Measurements from ENCODE around the gene RIMS4. TPM values are rescaled to one million over a fixed set of nuclear protein-coding genes. Genes with fewer than 3 reads are reported as not detected.

RIMS4 gene
- total and polyA plus RNA-seq, 4 donors = not detected

DNA sequence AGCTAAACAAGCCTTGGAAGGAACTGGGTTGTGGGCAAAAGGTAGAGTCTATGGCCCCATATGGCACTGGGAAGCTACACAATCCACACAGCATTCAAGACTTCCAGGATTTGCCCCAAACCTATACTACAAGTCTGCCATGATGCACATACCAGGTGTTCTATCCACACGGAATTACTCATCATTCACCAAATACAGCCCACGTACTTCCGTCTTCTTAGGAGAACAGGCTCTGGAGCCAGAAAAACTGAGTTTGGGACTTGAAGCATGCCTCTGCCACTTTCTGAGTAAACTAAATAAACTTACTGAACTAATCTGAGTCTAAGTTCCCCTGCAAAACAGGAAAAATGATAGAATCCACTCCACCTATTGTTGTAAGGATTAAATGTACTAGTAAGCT lies 28.6 kb downstream of the RIMS4 start:
- 81% methylated on average over 3 of the region's 3 CpGs for WGBS
- no peak overlapping the region for H3K27ac ChIP-seq (ENCODE audit: low read depth in 1 of 2, low read length in 2 of 2)
- no peaks in the 10 kb centered on the region for H3K4me1 ChIP-seq (ENCODE audit: control insufficient read depth in 4 of 4, insufficient read depth in 4 of 4, low read length in 3 of 4)
- DNase-seq (ENCODE audit: low spot score) = no peak
- no peaks in the 10 kb centered on the region for H3K36me3 ChIP-seq (ENCODE audit: control insufficient read depth in 4 of 4, insufficient read depth in 3 of 4, low read depth in 1 of 4, low read length in 3 of 4)
- H3K9ac ChIP-seq (ENCODE audit: low read depth in 1 of 2, low read length in 2 of 2) = no peak overlapping the region
- H3K9me3 ChIP-seq (ENCODE audit: control insufficient read depth in 4 of 4, low read length in 3 of 4) = no peaks in the 10 kb centered on the region
- H3K27me3 ChIP-seq (ENCODE audit: control insufficient read depth in 4 of 4, insufficient read depth in 4 of 4, low read length in 3 of 4) = peaks cover 0 to 11% (median under 1%) of the 10 kb centered on the region in 4 donors
- H3K4me3 ChIP-seq (ENCODE audit: low read depth in 1 of 3, low read length in 3 of 3) = no peak overlapping the region
- TF ChIP-seq TAF1 (conservative IDR thresholded peaks at IDR 0.05) (no peak), JUND (IDR thresholded peaks at IDR 0.05) (no peak), NR2F2 (IDR thresholded peaks at IDR 0.05) (no peak), RAD21 (IDR thresholded peaks at IDR 0.05) (no peak), GABPA (IDR thresholded peaks at IDR 0.05 in 1 of 2, conservative IDR thresholded peaks at IDR 0.05 in 1 of 2) (no peak), FOXA2 (IDR thresholded peaks at IDR 0.05) (no peak)
- TF ChIP-seq, protein P1, sequence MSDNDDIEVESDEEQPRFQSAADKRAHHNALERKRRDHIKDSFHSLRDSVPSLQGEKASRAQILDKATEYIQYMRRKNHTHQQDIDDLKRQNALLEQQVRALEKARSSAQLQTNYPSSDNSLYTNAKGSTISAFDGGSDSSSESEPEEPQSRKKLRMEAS (IDR thresholded peaks at IDR 0.05) = no peak
- TF ChIP-seq, protein P2, sequence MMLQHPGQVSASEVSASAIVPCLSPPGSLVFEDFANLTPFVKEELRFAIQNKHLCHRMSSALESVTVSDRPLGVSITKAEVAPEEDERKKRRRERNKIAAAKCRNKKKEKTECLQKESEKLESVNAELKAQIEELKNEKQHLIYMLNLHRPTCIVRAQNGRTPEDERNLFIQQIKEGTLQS (IDR thresholded peaks at IDR 0.05) = no peak

DNA sequence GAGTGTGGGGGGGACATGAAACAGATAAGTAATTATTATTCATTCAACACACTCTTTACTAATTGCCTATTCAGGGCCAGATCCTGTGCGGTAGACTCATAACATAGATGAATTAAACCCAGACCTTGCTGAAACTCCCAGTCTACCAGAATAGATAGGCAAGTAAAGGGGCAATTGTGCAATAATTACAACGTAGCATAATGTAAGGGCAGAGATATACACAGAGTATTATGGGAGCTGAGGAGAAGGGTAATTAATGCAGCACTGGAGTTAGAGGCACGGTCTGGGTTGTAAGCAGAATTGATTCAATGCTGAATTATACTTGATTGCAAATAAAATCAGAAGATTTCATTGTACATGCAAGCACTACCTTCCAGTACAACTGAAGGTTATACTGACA lies 29.2 kb downstream of the RIMS4 start:
- DNase-seq (ENCODE audit: low spot score) = no peak
- Histone ChIP-seq H3K36me3 (ENCODE audit: control insufficient read depth in 4 of 4, insufficient read depth in 3 of 4, low read depth in 1 of 4, low read length in 3 of 4) (no peaks in the 10 kb centered on the region), H3K27me3 (ENCODE audit: control insufficient read depth in 4 of 4, insufficient read depth in 4 of 4, low read length in 3 of 4) (peaks cover 0 to 4% (median 0%) of the 10 kb centered on the region in 4 donors), H3K4me1 (ENCODE audit: control insufficient read depth in 4 of 4, insufficient read depth in 4 of 4, low read length in 3 of 4) (no peaks in the 10 kb centered on the region), H3K27ac (ENCODE audit: low read depth in 1 of 2, low read length in 2 of 2) (no peak overlapping the region), H3K9ac (ENCODE audit: low read depth in 1 of 2, low read length in 2 of 2) (no peak overlapping the region), H3K4me3 (ENCODE audit: low read depth in 1 of 3, low read length in 3 of 3) (no peak overlapping the region), H3K9me3 (ENCODE audit: control insufficient read depth in 4 of 4, low read length in 3 of 4) (no peaks in the 10 kb centered on the region)
- 61% methylated on average over 3 of the region's 3 CpGs for WGBS
- TF ChIP-seq JUND (IDR thresholded peaks at IDR 0.05) (no peak), RXRA (IDR thresholded peaks at IDR 0.05) (no peak), FOXA2 (IDR thresholded peaks at IDR 0.05) (no peak), TAF1 (conservative IDR thresholded peaks at IDR 0.05) (no peak), HNF4G (IDR thresholded peaks at IDR 0.05) (no peak), NR2F2 (IDR thresholded peaks at IDR 0.05) (no peak), RAD21 (IDR thresholded peaks at IDR 0.05) (no peak), GABPA (IDR thresholded peaks at IDR 0.05 in 1 of 2, conservative IDR thresholded peaks at IDR 0.05 in 1 of 2) (no peak), HNF4A (conservative IDR thresholded peaks at IDR 0.05) (no peak)
- TF ChIP-seq, protein P3, sequence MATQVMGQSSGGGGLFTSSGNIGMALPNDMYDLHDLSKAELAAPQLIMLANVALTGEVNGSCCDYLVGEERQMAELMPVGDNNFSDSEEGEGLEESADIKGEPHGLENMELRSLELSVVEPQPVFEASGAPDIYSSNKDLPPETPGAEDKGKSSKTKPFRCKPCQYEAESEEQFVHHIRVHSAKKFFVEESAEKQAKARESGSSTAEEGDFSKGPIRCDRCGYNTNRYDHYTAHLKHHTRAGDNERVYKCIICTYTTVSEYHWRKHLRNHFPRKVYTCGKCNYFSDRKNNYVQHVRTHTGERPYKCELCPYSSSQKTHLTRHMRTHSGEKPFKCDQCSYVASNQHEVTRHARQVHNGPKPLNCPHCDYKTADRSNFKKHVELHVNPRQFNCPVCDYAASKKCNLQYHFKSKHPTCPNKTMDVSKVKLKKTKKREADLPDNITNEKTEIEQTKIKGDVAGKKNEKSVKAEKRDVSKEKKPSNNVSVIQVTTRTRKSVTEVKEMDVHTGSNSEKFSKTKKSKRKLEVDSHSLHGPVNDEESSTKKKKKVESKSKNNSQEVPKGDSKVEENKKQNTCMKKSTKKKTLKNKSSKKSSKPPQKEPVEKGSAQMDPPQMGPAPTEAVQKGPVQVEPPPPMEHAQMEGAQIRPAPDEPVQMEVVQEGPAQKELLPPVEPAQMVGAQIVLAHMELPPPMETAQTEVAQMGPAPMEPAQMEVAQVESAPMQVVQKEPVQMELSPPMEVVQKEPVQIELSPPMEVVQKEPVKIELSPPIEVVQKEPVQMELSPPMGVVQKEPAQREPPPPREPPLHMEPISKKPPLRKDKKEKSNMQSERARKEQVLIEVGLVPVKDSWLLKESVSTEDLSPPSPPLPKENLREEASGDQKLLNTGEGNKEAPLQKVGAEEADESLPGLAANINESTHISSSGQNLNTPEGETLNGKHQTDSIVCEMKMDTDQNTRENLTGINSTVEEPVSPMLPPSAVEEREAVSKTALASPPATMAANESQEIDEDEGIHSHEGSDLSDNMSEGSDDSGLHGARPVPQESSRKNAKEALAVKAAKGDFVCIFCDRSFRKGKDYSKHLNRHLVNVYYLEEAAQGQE (IDR thresholded peaks at IDR 0.05) = no peak
- TF ChIP-seq, protein P1 (IDR thresholded peaks at IDR 0.05) = no peak
- TF ChIP-seq, protein P4, sequence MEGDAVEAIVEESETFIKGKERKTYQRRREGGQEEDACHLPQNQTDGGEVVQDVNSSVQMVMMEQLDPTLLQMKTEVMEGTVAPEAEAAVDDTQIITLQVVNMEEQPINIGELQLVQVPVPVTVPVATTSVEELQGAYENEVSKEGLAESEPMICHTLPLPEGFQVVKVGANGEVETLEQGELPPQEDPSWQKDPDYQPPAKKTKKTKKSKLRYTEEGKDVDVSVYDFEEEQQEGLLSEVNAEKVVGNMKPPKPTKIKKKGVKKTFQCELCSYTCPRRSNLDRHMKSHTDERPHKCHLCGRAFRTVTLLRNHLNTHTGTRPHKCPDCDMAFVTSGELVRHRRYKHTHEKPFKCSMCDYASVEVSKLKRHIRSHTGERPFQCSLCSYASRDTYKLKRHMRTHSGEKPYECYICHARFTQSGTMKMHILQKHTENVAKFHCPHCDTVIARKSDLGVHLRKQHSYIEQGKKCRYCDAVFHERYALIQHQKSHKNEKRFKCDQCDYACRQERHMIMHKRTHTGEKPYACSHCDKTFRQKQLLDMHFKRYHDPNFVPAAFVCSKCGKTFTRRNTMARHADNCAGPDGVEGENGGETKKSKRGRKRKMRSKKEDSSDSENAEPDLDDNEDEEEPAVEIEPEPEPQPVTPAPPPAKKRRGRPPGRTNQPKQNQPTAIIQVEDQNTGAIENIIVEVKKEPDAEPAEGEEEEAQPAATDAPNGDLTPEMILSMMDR (IDR thresholded peaks at IDR 0.05; ENCODE audit: low read depth, low read length, missing input control) = no peak
- TF ChIP-seq, protein P5, sequence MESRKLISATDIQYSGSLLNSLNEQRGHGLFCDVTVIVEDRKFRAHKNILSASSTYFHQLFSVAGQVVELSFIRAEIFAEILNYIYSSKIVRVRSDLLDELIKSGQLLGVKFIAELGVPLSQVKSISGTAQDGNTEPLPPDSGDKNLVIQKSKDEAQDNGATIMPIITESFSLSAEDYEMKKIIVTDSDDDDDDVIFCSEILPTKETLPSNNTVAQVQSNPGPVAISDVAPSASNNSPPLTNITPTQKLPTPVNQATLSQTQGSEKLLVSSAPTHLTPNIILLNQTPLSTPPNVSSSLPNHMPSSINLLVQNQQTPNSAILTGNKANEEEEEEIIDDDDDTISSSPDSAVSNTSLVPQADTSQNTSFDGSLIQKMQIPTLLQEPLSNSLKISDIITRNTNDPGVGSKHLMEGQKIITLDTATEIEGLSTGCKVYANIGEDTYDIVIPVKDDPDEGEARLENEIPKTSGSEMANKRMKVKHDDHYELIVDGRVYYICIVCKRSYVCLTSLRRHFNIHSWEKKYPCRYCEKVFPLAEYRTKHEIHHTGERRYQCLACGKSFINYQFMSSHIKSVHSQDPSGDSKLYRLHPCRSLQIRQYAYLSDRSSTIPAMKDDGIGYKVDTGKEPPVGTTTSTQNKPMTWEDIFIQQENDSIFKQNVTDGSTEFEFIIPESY (IDR thresholded peaks at IDR 0.05) = no peak
- TF ChIP-seq, protein P2 (IDR thresholded peaks at IDR 0.05) = no peak

All from liver (tissue), 9 donors.